Measurements from ENCODE around the gene NTM.

NTM gene

DNA sequence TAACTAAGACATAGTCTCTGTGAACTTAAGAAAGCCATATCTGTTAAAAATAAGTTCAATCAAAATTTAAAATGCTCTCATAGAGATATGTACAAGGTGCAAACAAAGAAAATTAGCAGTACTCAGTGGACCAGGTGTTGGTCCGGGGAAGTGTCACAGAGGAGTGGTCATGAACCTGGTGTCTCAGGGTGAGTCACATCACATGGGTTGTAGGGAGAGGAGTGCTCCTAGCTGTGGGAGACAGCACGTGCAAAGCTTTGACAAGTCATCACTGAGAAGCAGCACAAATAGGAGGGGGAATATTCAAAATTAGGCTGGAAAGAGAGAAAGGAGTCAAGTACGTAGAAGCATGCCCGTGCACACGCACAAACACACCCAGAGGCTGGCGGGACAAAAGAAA is 438.1 kb downstream of the NTM start:
- DNase-seq, result no peak

- no peak for DNase-seq
Observed at GRCh38 chr11:131809203-131809918, 438.9 kb downstream of the NTM start.

DNA sequence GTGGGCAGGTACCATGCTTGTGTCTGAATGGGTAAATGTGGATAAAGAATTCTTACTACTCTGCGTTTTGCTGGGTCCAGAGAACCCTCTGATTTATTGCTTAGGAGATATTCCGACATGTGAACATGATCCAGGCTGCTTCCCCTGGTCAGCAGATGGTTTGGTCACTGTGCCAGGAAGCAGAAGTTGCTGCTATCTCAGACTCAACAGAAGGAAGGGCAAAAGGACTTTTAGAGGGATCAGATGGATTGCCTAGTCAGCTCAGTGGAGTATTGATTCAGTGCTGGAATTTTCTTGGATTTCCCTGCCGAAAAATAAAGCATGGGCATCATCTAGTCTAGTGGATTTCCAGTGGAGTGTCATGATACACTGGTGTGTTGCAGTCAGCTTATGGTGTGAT is 440.1 kb downstream of the NTM start:
- no peak for DNase-seq

DNA sequence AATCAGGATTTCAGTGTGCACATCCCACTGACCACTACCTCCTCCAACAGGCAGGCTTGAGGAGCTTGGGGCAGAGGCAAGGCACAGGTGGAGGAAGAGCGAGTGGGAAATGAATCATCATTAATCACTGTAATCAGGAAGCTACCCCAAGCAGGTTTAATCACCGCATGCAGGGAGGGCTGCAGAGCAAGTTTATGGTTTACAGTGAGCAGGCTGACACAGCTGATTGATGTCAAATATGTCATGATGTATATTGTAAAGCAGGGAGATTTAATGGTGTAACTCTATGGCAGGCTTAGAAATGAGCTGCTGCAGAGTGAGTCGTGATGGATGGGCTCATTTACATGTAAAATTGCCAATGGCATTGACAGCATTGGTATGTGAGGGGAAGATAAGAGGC is 441.0 kb downstream of the NTM start:
- no peak for DNase-seq

- no peak for DNase-seq
Observed at GRCh38 chr11:131814108-131814507, 443.7 kb downstream of the NTM start.

DNA sequence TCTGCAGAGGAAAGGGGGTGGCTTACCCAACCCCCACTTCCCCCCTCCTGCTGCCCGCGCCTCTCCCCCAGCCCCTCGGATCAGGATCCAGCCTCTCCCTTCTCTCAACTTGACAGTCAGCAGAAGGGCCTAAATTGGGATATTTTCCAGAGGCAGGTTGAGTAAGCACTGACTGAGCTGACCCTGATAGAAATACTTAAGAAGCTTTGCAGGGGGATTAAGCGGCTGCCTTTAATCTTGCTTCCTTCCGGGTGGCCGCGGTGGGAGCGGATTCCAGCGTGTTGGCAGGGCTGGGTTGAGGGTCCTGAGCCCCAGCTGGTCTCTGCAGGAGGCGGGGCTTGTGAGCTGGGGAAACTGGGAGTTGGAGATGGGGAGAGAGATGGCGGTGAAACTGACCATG is 445.2 kb downstream of the NTM start:
- no peak for DNase-seq

DNA sequence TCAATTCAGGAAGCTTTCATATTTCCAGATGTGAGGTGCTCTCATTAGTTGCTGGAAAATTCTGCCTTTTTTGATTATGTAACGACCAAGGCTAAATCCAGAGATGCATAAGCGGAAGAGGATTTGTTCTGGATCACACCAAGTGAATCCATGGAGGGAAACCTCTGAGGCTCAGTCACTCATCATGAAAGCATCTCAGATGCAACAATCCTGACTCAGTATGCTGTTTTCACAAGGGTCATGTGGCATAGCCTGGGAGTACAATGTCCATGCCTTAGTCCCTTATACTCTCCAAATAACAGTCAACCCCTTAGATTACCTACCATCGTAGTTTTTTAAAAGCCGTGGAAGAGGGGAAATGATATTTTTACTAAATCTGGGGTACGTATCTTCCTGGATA is 445.6 kb downstream of the NTM start:
- DNase-seq, result no peak

GRCh38 chr11:131817687-131818188 is 447.3 kb downstream of the NTM start:
- DNase-seq, result no peak

DNA sequence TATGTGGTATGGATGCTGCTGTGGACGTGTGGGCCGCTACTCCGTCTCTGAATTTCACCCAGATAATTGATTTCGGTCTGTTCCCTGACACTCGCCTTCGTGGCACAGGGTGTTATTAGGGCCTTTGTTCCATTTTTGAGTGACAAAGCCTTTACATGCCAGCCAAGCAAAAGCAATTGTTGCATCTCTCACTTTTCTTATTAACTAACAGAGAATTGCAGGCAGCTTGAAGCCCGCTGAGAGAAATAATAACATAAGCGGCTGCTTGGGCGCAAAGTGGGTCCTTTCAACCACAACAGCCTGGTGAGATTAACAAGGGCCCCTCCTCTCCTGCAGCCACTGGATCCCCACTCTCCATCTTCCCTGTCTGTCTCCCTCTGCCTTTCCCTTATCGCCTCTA is 449.4 kb downstream of the NTM start:
- DNase-seq, result no peak

DNA sequence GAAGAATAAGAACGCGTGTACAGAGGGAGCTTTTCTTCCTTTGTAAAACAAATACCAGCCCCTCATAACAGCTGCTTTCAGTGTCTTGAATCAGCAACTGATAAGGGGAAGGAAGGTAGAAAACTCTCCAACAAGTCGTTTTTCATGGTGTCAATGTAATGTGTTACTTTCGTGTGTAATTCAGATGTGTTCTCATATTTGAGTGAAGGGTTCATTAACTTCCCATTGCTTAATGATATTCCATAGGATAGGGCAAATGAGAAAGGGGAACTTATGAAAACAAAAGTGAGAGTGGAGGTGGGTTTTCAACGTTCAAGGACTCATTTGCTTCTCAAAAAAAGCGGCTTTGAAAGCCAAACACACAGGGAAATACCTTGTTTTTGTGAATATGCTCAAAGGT is 452.1 kb downstream of the NTM start:
- no peak for DNase-seq

- no peak for DNase-seq
Observed at GRCh38 chr11:131823772-131824171, 453.4 kb downstream of the NTM start.

GRCh38 chr11:131824771-131825170 is 454.4 kb downstream of the NTM start:
- no peak for DNase-seq

GRCh38 chr11:131827430-131827829 is 457.0 kb downstream of the NTM start:
- no peak for DNase-seq

- no peak for DNase-seq
Observed at GRCh38 chr11:131829725-131830124, 459.3 kb downstream of the NTM start.

DNA sequence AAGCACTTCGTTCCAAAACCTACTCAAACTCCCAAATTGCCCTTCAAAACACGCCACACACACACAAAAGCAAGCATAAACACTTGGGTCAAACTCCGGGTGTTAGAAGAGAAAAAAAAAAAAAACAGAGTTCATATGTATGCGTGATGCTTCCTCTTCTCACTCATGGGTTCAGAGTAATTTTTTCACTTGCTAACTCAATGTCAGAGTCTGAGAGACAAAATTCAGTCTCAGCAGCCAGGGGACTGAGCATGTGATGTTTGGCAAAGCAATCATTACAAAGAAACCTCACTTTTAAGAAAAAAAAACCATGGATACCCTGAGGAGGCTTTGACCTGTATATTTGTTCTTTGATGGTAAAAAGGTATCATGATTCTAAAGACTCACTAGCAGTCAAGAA is 461.7 kb downstream of the NTM start:
- DNase-seq, result no peak

DNA sequence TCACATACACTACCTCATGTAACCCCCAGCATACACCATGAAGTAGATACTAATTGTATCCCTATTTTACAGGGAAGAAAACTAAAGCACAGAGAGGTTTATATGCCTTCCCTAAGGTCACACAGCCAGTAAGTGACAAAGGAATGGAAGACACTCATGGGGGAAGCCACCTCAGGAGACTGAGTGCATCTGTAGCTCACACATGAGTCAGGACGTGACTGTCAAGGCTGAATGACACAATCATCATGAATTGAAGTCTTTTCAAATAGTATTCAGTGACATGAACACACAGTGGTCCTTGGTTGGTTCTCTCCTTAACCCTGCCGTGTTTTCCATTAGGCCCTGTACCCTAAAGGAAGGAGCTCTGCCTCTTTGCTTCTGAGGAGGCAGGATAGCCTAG is 463.0 kb downstream of the NTM start:
- DNase-seq, result no peak

DNA sequence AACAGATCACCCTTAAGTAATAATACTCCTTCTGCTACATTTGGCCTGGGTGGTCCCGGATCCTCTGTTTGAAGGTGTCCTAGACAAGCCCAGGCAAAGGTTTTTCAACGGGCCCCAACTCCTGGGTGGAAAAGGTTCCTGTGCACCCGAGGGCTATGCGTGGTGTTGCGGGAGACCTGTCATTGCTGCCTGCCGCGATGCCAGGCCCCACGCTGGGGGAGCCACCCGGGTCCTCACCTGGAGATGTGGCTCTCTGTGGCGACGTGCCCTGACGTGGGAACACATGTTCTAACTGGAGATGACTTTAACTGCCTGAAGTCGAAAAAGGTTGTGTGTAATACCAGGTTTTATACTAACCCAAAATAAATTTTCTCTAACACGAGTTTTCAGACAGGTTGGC is 467.1 kb downstream of the NTM start:
- no peak for DNase-seq

GRCh38 chr11:131838016-131838415 is 467.6 kb downstream of the NTM start:
- no peak for DNase-seq

DNA sequence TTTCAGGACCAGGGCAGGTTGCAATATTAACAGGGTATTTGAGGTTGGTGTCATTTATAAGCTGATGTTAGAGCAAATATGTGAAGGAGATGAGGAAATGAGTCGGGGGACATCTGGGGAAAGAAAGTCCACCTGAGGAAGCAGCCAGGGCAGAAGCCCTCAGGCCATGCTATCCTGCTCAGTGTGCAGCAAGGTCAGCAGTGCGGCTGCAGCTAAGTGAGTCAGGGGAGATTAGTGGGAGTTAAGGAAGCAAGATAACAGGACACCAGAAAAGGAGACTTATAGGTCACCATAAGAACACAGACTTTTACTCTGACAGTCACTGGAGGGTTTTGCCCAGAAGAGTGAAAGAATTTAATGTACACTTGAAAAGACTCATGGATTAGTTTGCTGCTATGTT is 468.9 kb downstream of the NTM start:
- DNase-seq, result no peak

GRCh38 chr11:131840545-131840944 is 470.1 kb downstream of the NTM start:
- DNase-seq, result no peak

- DNase-seq, result no peak
Observed at GRCh38 chr11:131841028-131841427, 470.6 kb downstream of the NTM start.

- DNase-seq, result no peak
Observed at GRCh38 chr11:131841925-131842635, 471.7 kb downstream of the NTM start.

DNA sequence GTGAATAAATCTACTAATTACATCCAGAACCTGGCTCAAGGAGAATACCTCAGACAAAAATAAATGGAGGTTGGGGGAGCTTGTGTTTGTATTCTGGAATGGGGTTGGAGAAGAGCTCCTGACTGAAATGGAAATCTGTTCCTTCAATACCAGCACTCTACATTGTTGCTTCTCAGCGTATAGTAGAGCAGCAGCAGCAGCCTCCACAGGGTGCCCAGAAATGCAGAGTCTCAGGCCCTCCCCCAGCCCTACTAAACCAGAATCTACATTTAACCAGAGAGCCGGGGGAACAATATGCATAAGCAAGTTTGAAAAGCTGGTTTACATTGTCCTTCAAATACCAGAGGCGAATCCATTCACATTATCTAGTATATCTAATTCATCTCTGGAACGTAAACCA is 474.8 kb downstream of the NTM start:
- DNase-seq, result no peak

GRCh38 chr11:131849485-131849884 is 479.1 kb downstream of the NTM start:
- no peak for DNase-seq

- DNase-seq, result no peak
Observed at GRCh38 chr11:131850507-131850906, 480.1 kb downstream of the NTM start.

Measured in activated CD8-positive, alpha-beta memory T cell treated with anti-CD3 and anti-CD28 coated beads, Interleukin-2, amount 50 U/mL, for 48 hours (primary cell).